PC-3 (cell line): ENCODE measurements around the gene MECR. TPM values are rescaled to one million over a fixed set of nuclear protein-coding genes. Genes with fewer than 3 reads are reported as not detected.

ENCODE experiments used
- ATAC-seq: fragments of 200-7000 bp; cut with Tn5 transposase; 2 replicates; pipeline ENCODE4 v1.9.1; 2020; ENCODE audit warnings: mild to moderate bottlenecking, moderate library complexity
- BruUV-seq: library from RNA; stranded (reverse); fragments of 400-500 nt; replicated peaks from 2 replicates; lab custom pipeline; 2021; lab: Mats Ljungman, UMichigan
- CTCF ChIA-PET: fragments of 300-600 bp; sonication (Branson Sonifier 250); formaldehyde crosslinking; loops from one replicate; lab custom pipeline; 2022; ENCODE audit warnings: antibody characterized with exemption; lab: Charles Lee
- POLR2A ChIA-PET: fragments of 300-600 bp; sonication (Branson Sonifier 250); formaldehyde crosslinking; loops from one replicate; lab custom pipeline; 2022; ENCODE audit warnings: antibody characterized with exemption; ENCODE audit not compliant: unreplicated experiment; lab: Charles Lee
- DNase-seq: peaks from one replicate; pipeline ENCODE4 v3.0.0-alpha.2; 2015
- H2AFZ ChIP-seq: fragments of 300-600 bp; sonication (generic); 2 replicates; pipeline ENCODE4 v1.6.0; 2016; ENCODE audit warnings: antibody characterized with exemption, low read length
- H3F3A ChIP-seq: fragments of 300-600 bp; sonication (generic); one replicate; pipeline ENCODE4 v1.6.0; 2017; ENCODE audit warnings: antibody characterized with exemption, low read length, control low read depth, mild to moderate bottlenecking; ENCODE audit not compliant: unreplicated experiment
- H3K27ac ChIP-seq: fragments of 300-600 bp; sonication (generic); 2 replicates; pipeline ENCODE4 v1.5.1; 2016; ENCODE audit warnings: mild to moderate bottlenecking, low read length
- H3K27me3 ChIP-seq: fragments of 300-600 bp; sonication (generic); 2 replicates; pipeline ENCODE4 v1.6.1; 2016; ENCODE audit warnings: low read length, mixed read lengths
- H3K36me3 ChIP-seq: fragments of 300-600 bp; sonication (generic); 2 replicates; pipeline ENCODE4 v1.6.1; 2016; ENCODE audit warnings: low read depth, mixed run types, low read length, mixed read lengths
- H3K4me1 ChIP-seq: fragments of 300-600 bp; sonication (generic); 2 replicates; pipeline ENCODE4 v1.5.1; 2016; ENCODE audit warnings: low read length; ENCODE audit not compliant: insufficient read depth
- H3K4me2 ChIP-seq: fragments of 300-600 bp; sonication (generic); 2 replicates; pipeline ENCODE4 v1.6.0; 2016; ENCODE audit warnings: low read length
- H3K4me3 ChIP-seq: fragments of 300-600 bp; sonication (generic); 2 replicates; pipeline ENCODE4 v1.5.1; 2016; ENCODE audit warnings: mild to moderate bottlenecking, low read length, mixed read lengths
- H3K79me2 ChIP-seq: fragments of 300-600 bp; sonication (generic); 2 replicates; pipeline ENCODE4 v1.6.1; 2017; ENCODE audit warnings: low read length, mixed read lengths
- H3K9ac ChIP-seq: fragments of 300-600 bp; sonication (generic); 2 replicates; pipeline ENCODE4 v1.6.0; 2016; ENCODE audit warnings: mild to moderate bottlenecking, low read length
- H3K9me2 ChIP-seq: fragments of 300-600 bp; sonication (generic); replicated peaks from 2 replicates; pipeline ENCODE4 v1.6.1; 2016; ENCODE audit warnings: mixed run types, low read length, mixed read lengths
- H3K9me3 ChIP-seq: fragments of 300-600 bp; sonication (generic); 2 replicates; pipeline ENCODE4 v1.6.1; 2016; ENCODE audit warnings: low read length, mixed read lengths
- H4K20me1 ChIP-seq: fragments of 300-600 bp; sonication (generic); 2 replicates; pipeline ENCODE4 v1.6.1; 2016; ENCODE audit warnings: low read length, mixed read lengths
- CTCF ChIP-seq: fragments of 300-600 bp; sonication (generic); conservative IDR thresholded peaks from 2 replicates; pipeline ENCODE4 v1.5.1; 2017; ENCODE audit warnings: antibody characterized with exemption, low read depth, mild to moderate bottlenecking, low read length
- EZH2 ChIP-seq: fragments of 300-600 bp; sonication (generic); IDR thresholded peaks from one replicate; pipeline ENCODE4 v1.6.1; 2017; ENCODE audit warnings: antibody characterized with exemption, mild to moderate bottlenecking, low read length; ENCODE audit not compliant: unreplicated experiment
- EZH2phosphoT487 ChIP-seq: fragments of 300-600 bp; sonication (generic); IDR thresholded peaks from 2 replicates; pipeline ENCODE4 v1.6.1; 2018; ENCODE audit warnings: mild to moderate bottlenecking, antibody characterized with exemption, low read length, borderline replicate concordance
- intact Hi-C: fragments of 100-400 bp; cut with micrococcal nuclease; formaldehyde crosslinking; loops from 2 replicates; pipeline ENCODE4 v1.9.0; 2023
- total RNA-seq: library from RNA; depleted of rRNA; stranded (reverse); fragments of >200 nt; gene quantifications from 2 replicates; pipeline ENCODE4 v1.2.3, GENCODE V29; 2014

The MECR gene
- total RNA-seq, 1 experiment from 2014 or later: 30.5 TPM

- no peak overlapping the region for H2AFZ ChIP-seq
- no peaks in the 10 kb centered on the region for H3F3A ChIP-seq
- POLR2A ChIA-PET: no interaction called here
- intact Hi-C loops: no loop called here
- H3K9ac ChIP-seq: no peak overlapping the region
- BruUV-seq: no TSS peak
- no peaks in the 10 kb centered on the region for H4K20me1 ChIP-seq
- peaks cover 15% of the 10 kb centered on the region for H3K36me3 ChIP-seq
- no peak overlapping the region for H3K4me3 ChIP-seq
- CTCF ChIA-PET: no interaction called here
- TF ChIP-seq CTCF (no peak), EZH2phosphoT487 (no peak)
- 0 out of 2 replicates have a peak, but pooled peaks cover 7% of the 10 kb centered on the region for H3K79me2 ChIP-seq
- H3K27me3 ChIP-seq: no peaks in the 10 kb centered on the region
- DNase-seq: no peak
- H3K9me2 ChIP-seq: no peaks in the 10 kb centered on the region
- H3K27ac ChIP-seq: no peak overlapping the region
- no peak overlapping the region for H3K4me2 ChIP-seq
- H3K4me1 ChIP-seq: no peaks in the 10 kb centered on the region
- no peak for ATAC-seq
- no peaks in the 10 kb centered on the region for H3K9me3 ChIP-seq
These were observed 9.4 kb downstream of the MECR start for GRCh38 chr1:29221296-29221695.

DNA sequence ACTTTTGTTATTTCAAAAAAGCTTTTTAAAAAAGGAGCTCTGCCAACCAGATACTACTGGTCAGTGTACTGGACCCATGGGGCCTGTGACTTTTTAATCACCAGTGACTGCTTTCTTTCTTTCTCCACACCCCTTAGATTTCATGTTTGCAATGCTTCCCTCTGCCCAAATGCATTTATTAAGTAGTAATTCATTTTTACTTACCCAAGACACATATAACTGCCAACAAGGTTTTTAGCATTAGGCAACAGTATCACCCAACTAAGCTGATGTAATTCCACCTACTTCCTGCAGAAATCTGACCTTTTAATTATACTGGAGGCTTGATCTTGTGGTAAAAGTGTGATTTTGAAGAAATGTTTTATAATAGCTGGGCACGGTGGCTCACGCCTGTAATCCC is 12.5 kb downstream of the MECR start:
- no peak overlapping the region for H3K4me3 ChIP-seq
- ATAC-seq (no peak), DNase-seq (no peak)
- no peaks in the 10 kb centered on the region for H4K20me1 ChIP-seq
- no peak overlapping the region for H3K27ac ChIP-seq
- no peaks in the 10 kb centered on the region for H3K9me2 ChIP-seq
- H2AFZ ChIP-seq: no peak overlapping the region
- no peaks in the 10 kb centered on the region for H3F3A ChIP-seq
- no peaks in the 10 kb centered on the region for H3K27me3 ChIP-seq
- no peaks in the 10 kb centered on the region for H3K4me1 ChIP-seq
- H3K9ac ChIP-seq: no peak overlapping the region
- no peak overlapping the region for H3K4me2 ChIP-seq
- no peaks in the 10 kb centered on the region for H3K9me3 ChIP-seq
- TF ChIP-seq EZH2 (no peak), EZH2phosphoT487 (no peak), CTCF (no peak)
- CTCF ChIA-PET: no interaction called here
- BruUV-seq: no TSS peak
- peaks cover 24% of the 10 kb centered on the region for H3K36me3 ChIP-seq
- H3K79me2 ChIP-seq: 0 out of 2 replicates have a peak, but pooled peaks cover 5% of the 10 kb centered on the region
- POLR2A ChIA-PET: no interaction called here
- intact Hi-C loops: no loop called here

- DNase-seq (no peak), ATAC-seq (no peak)
- ChIA-PET POLR2A (no interaction called here), CTCF (no interaction called here)
- Histone ChIP-seq H3K27me3 (no peaks in the 10 kb centered on the region), H3K9ac (no peak overlapping the region), H3K36me3 (peaks cover 24% of the 10 kb centered on the region), H3K27ac (no peak overlapping the region), H3K9me3 (no peaks in the 10 kb centered on the region), H3K9me2 (no peaks in the 10 kb centered on the region), H3K4me1 (no peaks in the 10 kb centered on the region), H3F3A (no peaks in the 10 kb centered on the region), H3K79me2 (0 out of 2 replicates have a peak, but pooled peaks cover 5% of the 10 kb centered on the region), H3K4me3 (no peak overlapping the region), H4K20me1 (no peaks in the 10 kb centered on the region), H3K4me2 (no peak overlapping the region), H2AFZ (no peak overlapping the region)
- intact Hi-C loops: no loop called here
- TF ChIP-seq EZH2phosphoT487 (no peak), CTCF (no peak)
- no TSS peak for BruUV-seq
These were observed 13.1 kb downstream of the MECR start for GRCh38 chr1:29217633-29218032.
